Keratinocyte (primary cell): ENCODE results near the gene LRIG1. TPM values are rescaled to one million over a fixed set of nuclear protein-coding genes. Genes with fewer than 3 reads are reported as not detected.

Experiments
- DNase-seq: peaks from one replicate; pipeline ENCODE4 v3.0.0-alpha.2; 2011; ENCODE audit warnings: low read depth, missing footprints, low spot score
- FAIRE-seq: peaks from 2 replicates; lab custom pipeline; 2011; peaks lifted over from hg19 to GRCh38; lab: Jason Lieb, UNC
- H2AFZ ChIP-seq: 2 replicates; pipeline ENCODE4 v1.6.0; 2012; ENCODE audit warnings: low read length, control low read depth, inconsistent platforms; ENCODE audit not compliant: control insufficient read depth
- H3K27ac ChIP-seq: 2 replicates; pipeline ENCODE4 v1.5.1; 2011; ENCODE audit warnings: low read length; ENCODE audit not compliant: control insufficient read depth, insufficient read depth
- H3K27me3 ChIP-seq: 3 replicates; pipeline ENCODE4 v1.6.0; 2011; ENCODE audit warnings: low read length; ENCODE audit not compliant: control insufficient read depth, insufficient read depth; ENCODE audit errors: extremely low read depth
- H3K36me3 ChIP-seq, 2 experiments: 2 replicates in 1 of 2; 3 replicates in 1 of 2; pipeline ENCODE4 v1.5.1; 2011; ENCODE audit warnings: low read length in 2 of 2, mild to moderate bottlenecking in 1 of 2; ENCODE audit not compliant: control insufficient read depth in 2 of 2, insufficient read depth in 2 of 2; ENCODE audit errors: extremely low read depth in 1 of 2
- H3K4me1 ChIP-seq: 3 replicates; pipeline ENCODE4 v1.5.1; 2011; ENCODE audit warnings: low read length; ENCODE audit not compliant: control insufficient read depth, insufficient read depth; ENCODE audit errors: extremely low read depth
- H3K4me2 ChIP-seq: 3 replicates; pipeline ENCODE4 v1.6.0; 2011; ENCODE audit warnings: low read depth, low read length; ENCODE audit not compliant: control insufficient read depth, insufficient read depth; ENCODE audit errors: extremely low read depth
- H3K4me3 ChIP-seq, 3 experiments: fragments of 200-600 bp in 1 of 3; sonication (generic) in 1 of 3; 2 replicates in 2 of 3; 3 replicates in 1 of 3; pipeline ENCODE4 v1.5.1; 2011 to 2016; ENCODE audit warnings: low read length in 3 of 3, mild to moderate bottlenecking in 3 of 3, control low read depth in 2 of 3, inconsistent platforms in 1 of 3, low read depth in 1 of 3, mixed read lengths in 1 of 3, mixed run types in 1 of 3, moderate library complexity in 1 of 3; ENCODE audit not compliant: control insufficient read depth in 2 of 3, insufficient read depth in 2 of 3; ENCODE audit errors: extremely low read depth in 1 of 3
- H3K79me2 ChIP-seq: 2 replicates; pipeline ENCODE4 v1.6.0; 2012; ENCODE audit warnings: low read length; ENCODE audit not compliant: control insufficient read depth, insufficient read depth
- H3K9ac ChIP-seq: 3 replicates; pipeline ENCODE4 v1.6.0; 2011; ENCODE audit warnings: low read length; ENCODE audit not compliant: control insufficient read depth, insufficient read depth; ENCODE audit errors: extremely low read depth
- H3K9me1 ChIP-seq: 3 replicates; pipeline ENCODE4 v1.6.0; 2011; ENCODE audit warnings: low read length; ENCODE audit not compliant: control insufficient read depth, insufficient read depth; ENCODE audit errors: extremely low read depth
- H3K9me3 ChIP-seq: 2 replicates; pipeline ENCODE4 v1.5.1; 2012; ENCODE audit warnings: low read depth, low read length; ENCODE audit not compliant: control insufficient read depth
- H4K20me1 ChIP-seq: 3 replicates; pipeline ENCODE4 v1.6.0; 2011; ENCODE audit warnings: low read length; ENCODE audit not compliant: control insufficient read depth, insufficient read depth; ENCODE audit errors: extremely low read depth
- CTCF ChIP-seq, 3 experiments: IDR thresholded peaks in 1 of 3; conservative IDR thresholded peaks in 1 of 3; optimal IDR thresholded peaks in 1 of 3; 2 replicates in 2 of 3; 3 replicates in 1 of 3; pipeline versions ENCODE3 to v1.5.1; 2011; ENCODE audit warnings: low read length in 3 of 3, mild to moderate bottlenecking in 3 of 3, moderate library complexity in 2 of 3, control low read depth in 1 of 3, inconsistent platforms in 1 of 3; ENCODE audit not compliant: insufficient read depth in 2 of 3; ENCODE audit errors: extremely low read depth in 1 of 3
- EZH2 ChIP-seq: IDR thresholded peaks from one replicate; pipeline ENCODE4 v1.6.1; 2012; ENCODE audit warnings: inconsistent platforms, mild to moderate bottlenecking, low read length, moderate library complexity
- dilution Hi-C: fragments of 300-500 bp; cut with MboI; formaldehyde crosslinking; loops from one replicate; pipeline ENCODE4 v1.7.0; 2020; ENCODE audit warnings: low sequenced_read_pairs; ENCODE audit not compliant: extremely low pct_ligation_motif_present
- polyA plus RNA-seq, 5 experiments: library from polyadenylated mRNA; depleted of rRNA in 3 of 5; stranded (reverse) in 3 of 5; stranded (forward) in 1 of 5; unstranded in 1 of 5; fragments of >200 nt; gene quantifications; 1 replicate in 1 of 5; 2 replicates in 3 of 5; 3 replicates in 1 of 5; pipeline versions ENCODE4 v1.2.1 to v1.2.3, GENCODE V29; 2011 to 2012; ENCODE audit warnings: missing spikeins in 2 of 5, low read depth in 1 of 5, low replicate concordance in 1 of 5

Gene LRIG1
- polyA plus RNA-seq, 1 donor (not counting 4 experiments of a cell fraction or from before 2014, with no cell fraction given): 17.2 TPM

GRCh38 chr3:66452303-66453011 lies 48.4 kb downstream of the LRIG1 start:
- H3K4me2 ChIP-seq: no peak overlapping the region
- TF ChIP-seq CTCF (optimal IDR thresholded peaks at IDR 0.05 in 1 of 3, IDR thresholded peaks at IDR 0.05 in 1 of 3, conservative IDR thresholded peaks at IDR 0.05 in 1 of 3; ENCODE audit: extremely low read depth in 1 of 3, insufficient read depth in 2 of 3, low read length in 3 of 3) (no peak), EZH2 (no peak)
- peaks cover 29% of the 10 kb centered on the region for H3K4me1 ChIP-seq
- peaks cover 0 to 11% of the 10 kb centered on the region in 2 experiments for H3K36me3 ChIP-seq
- H3K27ac ChIP-seq: no peak overlapping the region
- no peak overlapping the region for H2AFZ ChIP-seq
- FAIRE-seq (no peak), DNase-seq (no peak)
- no peaks in the 10 kb centered on the region for H4K20me1 ChIP-seq
- H3K9me3 ChIP-seq: no peaks in the 10 kb centered on the region
- no peaks in the 10 kb centered on the region for H3K79me2 ChIP-seq
- no peak overlapping the region for H3K9ac ChIP-seq
- no peak overlapping the region for H3K4me3 ChIP-seq
- no peaks in the 10 kb centered on the region for H3K9me1 ChIP-seq
- dilution Hi-C loops: no loop called here
- no peaks in the 10 kb centered on the region for H3K27me3 ChIP-seq

- Histone ChIP-seq H3K4me1 (peaks cover 29% of the 10 kb centered on the region), H3K27ac (no peak overlapping the region), H3K79me2 (no peaks in the 10 kb centered on the region), H3K27me3 (no peaks in the 10 kb centered on the region), H3K9me3 (no peaks in the 10 kb centered on the region), H3K36me3 (peaks cover 0 to 11% of the 10 kb centered on the region in 2 experiments), H3K4me3 (no peak overlapping the region), H3K9me1 (no peaks in the 10 kb centered on the region), H3K4me2 (no peak overlapping the region), H2AFZ (no peak overlapping the region), H4K20me1 (no peaks in the 10 kb centered on the region), H3K9ac (no peak overlapping the region)
- TF ChIP-seq EZH2 (no peak), CTCF (optimal IDR thresholded peaks at IDR 0.05 in 1 of 3, IDR thresholded peaks at IDR 0.05 in 1 of 3, conservative IDR thresholded peaks at IDR 0.05 in 1 of 3; ENCODE audit: extremely low read depth in 1 of 3, insufficient read depth in 2 of 3, low read length in 3 of 3) (no peak)
- dilution Hi-C loops: no loop called here
- FAIRE-seq (no peak), DNase-seq (no peak)
These were observed 49.1 kb downstream of the LRIG1 start for GRCh38 chr3:66451766-66452165.
